Stomach (tissue), 9 donors: ENCODE results near the gene HSD17B2. TPM values are rescaled to one million over a fixed set of nuclear protein-coding genes. Genes with fewer than 3 reads are reported as not detected.
A peak's percentile ranks its signal among the peaks of the same experiment; 100 is the strongest.

Experiments
- DNase-seq, 2 donors: peaks; one replicate each; pipeline versions ENCODE4 v3.0.0 to v3.0.0-alpha.2; 2013 to 2019
- H3K27ac ChIP-seq, 5 donors: fragments of 200-600 bp in 4 of 5; sonication (generic) in 4 of 5; one replicate each; pipeline ENCODE4 v1.5.1; 2013 to 2019; ENCODE audit warnings: mild to moderate bottlenecking in 1 of 5, moderate library complexity in 1 of 5
- H3K27me3 ChIP-seq, 3 donors: fragments of 200-600 bp; sonication (generic); one replicate each; pipeline ENCODE4 v1.5.1; 2017 to 2019; ENCODE audit warnings: mixed run types in 1 of 3
- H3K36me3 ChIP-seq, 4 donors: fragments of 200-600 bp; sonication (generic); 1 replicate in 3 of 4; 2 replicates in 1 of 4; pipeline ENCODE4 v1.5.1; 2016 to 2019
- H3K4me1 ChIP-seq, 4 donors: fragments of 200-600 bp; sonication (generic); one replicate each; pipeline ENCODE4 v1.5.1; 2016 to 2019
- H3K4me3 ChIP-seq, 4 donors: fragments of 200-600 bp; sonication (generic) in 3 of 4; one replicate each; pipeline ENCODE4 v1.5.1; 2016 to 2019; ENCODE audit warnings: mild to moderate bottlenecking in 1 of 4
- H3K9me3 ChIP-seq, 4 donors: fragments of 200-600 bp; sonication (generic); one replicate each; pipeline ENCODE4 v1.5.1; 2016 to 2019
- CTCF ChIP-seq, 7 experiments: fragments of 450-650 bp in 4 of 7; fragments of 200-600 bp in 3 of 7; sonication (generic) in 3 of 7; IDR thresholded peaks; one replicate each; pipeline ENCODE4 v1.5.1; 2016 to 2019; ENCODE audit warnings: antibody characterized with exemption in 7 of 7, control low read depth in 2 of 7, mild to moderate bottlenecking in 1 of 7
- EP300 ChIP-seq: sonication (generic); formaldehyde crosslinking; IDR thresholded peaks from one replicate; pipeline ENCODE4 v1.6.1; 2017; ENCODE audit warnings: antibody characterized with exemption
- POLR2A ChIP-seq, 4 donors: fragments of 450-650 bp; IDR thresholded peaks; one replicate each; pipeline ENCODE4 v1.6.1; 2016; ENCODE audit warnings: antibody characterized with exemption in 4 of 4, control low read depth in 2 of 4, mild to moderate bottlenecking in 1 of 4, moderate library complexity in 1 of 4
- POLR2AphosphoS5 ChIP-seq, 3 donors: sonication (generic); formaldehyde crosslinking; IDR thresholded peaks; one replicate each; pipeline ENCODE4 v1.6.1; 2016; ENCODE audit warnings: antibody characterized with exemption in 3 of 3
- WGBS, 5 donors: extraction: QIAGEN DNeasy Blood & Tissue Kit in 3 of 5; methylation state at CpG; one replicate each; pipeline versions ENCODE4 v1.1.5 to v1.1.7; 2013 to 2018; 5-methylcytosine and 5-hydroxymethylcytosine counted together
- intact Hi-C: fragments of 100-400 bp; cut with DNase I; formaldehyde crosslinking; loops from one replicate; pipeline ENCODE4 v1.15.1; 2023; ENCODE audit warnings: low total_unique reads
- polyA plus RNA-seq, 3 donors: library from polyadenylated mRNA; stranded (reverse); fragments of 200-250 nt; gene quantifications; one replicate each; pipeline ENCODE4 v1.2.3, GENCODE V29; 2013
- total RNA-seq, 5 donors: library from RNA; depleted of rRNA; stranded (reverse); fragments of >200 nt; gene quantifications; one replicate each; pipeline versions ENCODE4 v1.1.0 to v1.2.3, GENCODE V29; 2014 to 2016
- donor health status: healthy with polysubstance abuse.
- donor health status: Bipolar disorder and iron deficiency.
- donor health status: healthy.

Gene HSD17B2
- total and polyA plus RNA-seq, 8 donors: 6.6 to 25.7 (median 15.2) TPM; not detected in 1

GRCh38 chr16:82063456-82064082 lies 28.5 kb downstream of the HSD17B2 start:
- no peak for DNase-seq
- intact Hi-C loops: no loop called here
- no peaks in the 10 kb centered on the region for H3K9me3 ChIP-seq
- no peaks in the 10 kb centered on the region for H3K27me3 ChIP-seq
- WGBS, 5 donors: 52 to 58% (median 52%) methylated on average over 5 of the region's 5 CpGs
- peaks cover 0 to 6% (median 0%) of the 10 kb centered on the region in 4 donors for H3K4me1 ChIP-seq
- H3K36me3 ChIP-seq: no peaks in the 10 kb centered on the region
- TF ChIP-seq EP300 (no peak), POLR2A (IDR thresholded peaks at IDR 0.05) (no peak), CTCF (IDR thresholded peaks at IDR 0.05) (no peak), POLR2AphosphoS5 (IDR thresholded peaks at IDR 0.05) (no peak)
- H3K4me3 ChIP-seq: no peak overlapping the region
- H3K27ac ChIP-seq: peak overlapping the region in 4 of 5 donors; percentile 53 to 64 (median 57)

- no peak for TF ChIP-seq CTCF (IDR thresholded peaks at IDR 0.05)
- TF ChIP-seq POLR2A (IDR thresholded peaks at IDR 0.05): no peak
- TF ChIP-seq EP300: no peak
- TF ChIP-seq POLR2AphosphoS5 (IDR thresholded peaks at IDR 0.05): no peak
- Histone ChIP-seq H3K27me3 (no peaks in the 10 kb centered on the region), H3K27ac (peak overlapping the region in 2 of 5 donors; percentile 23 to 67), H3K4me3 (no peak overlapping the region), H3K4me1 (peaks cover 0 to 14% (median 3%) of the 10 kb centered on the region in 4 donors), H3K9me3 (no peaks in the 10 kb centered on the region), H3K36me3 (no peaks in the 10 kb centered on the region)
- WGBS, 5 donors: 44 to 64% (median 59%) methylated on average over 6 of the region's 6 CpGs
- intact Hi-C loops: no loop called here
- no peak for DNase-seq
Measured at GRCh38 chr16:82067042-82067803, 32.2 kb downstream of the HSD17B2 start.

- Histone ChIP-seq H3K9me3 (no peaks in the 10 kb centered on the region), H3K27ac (peak overlapping the region in 2 of 5 donors; percentile 23 to 67), H3K36me3 (no peaks in the 10 kb centered on the region), H3K27me3 (no peaks in the 10 kb centered on the region), H3K4me3 (no peak overlapping the region), H3K4me1 (peaks cover 0 to 19% (median 4%) of the 10 kb centered on the region in 4 donors)
- intact Hi-C loops: no loop called here
- 87 to 95% (median 92%) methylated on average over 10 of the region's 10 CpGs for WGBS, 5 donors
- DNase-seq: no peak
- TF ChIP-seq CTCF (IDR thresholded peaks at IDR 0.05) (no peak), EP300 (no peak), POLR2A (IDR thresholded peaks at IDR 0.05) (no peak), POLR2AphosphoS5 (IDR thresholded peaks at IDR 0.05) (no peak)
Measured at GRCh38 chr16:82067804-82068325, 32.8 kb downstream of the HSD17B2 start.

- intact Hi-C loops: no loop called here
- H3K36me3 ChIP-seq: no peaks in the 10 kb centered on the region
- no peaks in the 10 kb centered on the region for H3K9me3 ChIP-seq
- no peak overlapping the region for H3K4me3 ChIP-seq
- DNase-seq: no peak
- H3K4me1 ChIP-seq: peaks cover 0 to 19% (median 4%) of the 10 kb centered on the region in 4 donors
- 73 to 78% (median 76%) methylated on average over 4 of the region's 4 CpGs for WGBS, 5 donors
- H3K27ac ChIP-seq: no peak overlapping the region
- TF ChIP-seq POLR2A (IDR thresholded peaks at IDR 0.05) (no peak), EP300 (no peak), POLR2AphosphoS5 (IDR thresholded peaks at IDR 0.05) (no peak), CTCF (IDR thresholded peaks at IDR 0.05) (no peak)
- no peaks in the 10 kb centered on the region for H3K27me3 ChIP-seq
Measured at GRCh38 chr16:82070656-82071369, 35.8 kb downstream of the HSD17B2 start.
